GM18505 (cell line): Measurements from ENCODE around the gene HBA2.
"Not testable (repeated sequence)": the region's sequence is repeated elsewhere in the genome, so short reads cannot be mapped to it uniquely, and the experiment has no call there.

Source experiments
- ATAC-seq: cut with Tn5 transposase; IDR thresholded peaks from one replicate; pipeline ENCODE4 v1.9.1; 2021; ENCODE audit not compliant: unreplicated experiment
- POLR2A ChIP-seq: IDR thresholded peaks from 4 replicates; pipeline ENCODE4 v1.6.1; 2011; ENCODE audit warnings: borderline replicate concordance; ENCODE audit not compliant: insufficient read depth, insufficient read length; ENCODE audit errors: extremely low read depth

The HBA2 gene

DNA sequence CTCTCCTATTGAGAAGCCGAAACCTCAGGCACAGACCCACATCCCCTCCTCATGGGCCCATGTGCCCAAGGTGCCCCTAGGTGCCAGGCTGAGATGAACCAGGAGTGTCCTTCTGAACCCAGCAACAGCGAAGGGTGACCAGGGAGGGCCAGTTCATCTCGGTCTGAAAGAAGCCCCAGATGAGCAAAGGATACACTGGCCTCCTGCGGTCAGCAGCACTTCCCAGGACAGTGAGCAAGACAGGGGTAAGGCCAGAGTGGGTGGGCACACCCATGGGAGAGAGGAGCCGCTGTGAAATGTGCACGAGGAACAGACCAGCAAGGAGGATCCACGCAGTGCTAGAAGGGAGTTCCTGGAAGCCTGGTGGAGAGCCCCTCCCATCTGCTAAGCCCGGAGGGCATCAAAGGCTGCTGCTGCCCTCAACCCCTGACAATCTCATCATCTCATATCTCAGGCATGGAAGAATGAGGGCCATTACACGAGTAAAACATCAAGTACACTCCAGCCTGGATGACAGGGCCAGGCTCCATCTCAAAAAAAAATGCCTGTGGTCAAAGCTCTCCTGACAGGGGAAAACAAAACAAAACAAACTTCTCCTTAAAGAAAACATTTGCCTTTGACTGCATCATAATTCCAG lies 23.5 kb upstream of the HBA2 start:
- no peak for ATAC-seq
- no peak for TF ChIP-seq POLR2A

- TF ChIP-seq POLR2A = no peak
- ATAC-seq = no peak
Measured at GRCh38 chr16:152141-153128, 20.2 kb upstream of the HBA2 start, which contains the start of gene HBZ. HBZ (plus strand) TSS chr16:152644; CDS start chr16:152910, 266 bp downstream.

DNA sequence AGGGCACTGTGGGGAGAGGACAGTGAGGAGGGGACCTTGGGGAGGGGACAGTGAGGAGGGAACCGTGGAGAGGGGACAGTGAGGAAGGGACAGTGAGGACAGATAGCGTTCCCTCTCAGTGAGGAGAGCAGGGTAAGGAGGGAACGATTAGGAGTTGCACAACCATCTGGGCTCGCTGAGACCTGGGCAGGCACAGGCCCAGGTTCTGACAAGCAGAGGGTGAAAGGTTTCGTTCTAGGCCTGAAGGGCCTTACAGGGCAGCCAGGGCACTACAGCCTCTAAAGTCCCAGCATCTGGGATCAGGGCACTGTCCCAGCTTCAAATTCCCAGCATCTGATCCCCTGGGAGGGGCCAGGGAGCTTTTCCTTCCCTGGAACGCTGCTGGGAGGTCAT lies 19.6 kb upstream of the HBA2 start:
- ATAC-seq = not testable (repeated sequence)

GRCh38 chr16:153550-154216 lies 19.0 kb upstream of the HBA2 start:
- ATAC-seq = not testable (repeated sequence)

GRCh38 chr16:154217-155030 lies 18.3 kb upstream of the HBA2 start:
- no peak for TF ChIP-seq POLR2A
- ATAC-seq = no peak

DNA sequence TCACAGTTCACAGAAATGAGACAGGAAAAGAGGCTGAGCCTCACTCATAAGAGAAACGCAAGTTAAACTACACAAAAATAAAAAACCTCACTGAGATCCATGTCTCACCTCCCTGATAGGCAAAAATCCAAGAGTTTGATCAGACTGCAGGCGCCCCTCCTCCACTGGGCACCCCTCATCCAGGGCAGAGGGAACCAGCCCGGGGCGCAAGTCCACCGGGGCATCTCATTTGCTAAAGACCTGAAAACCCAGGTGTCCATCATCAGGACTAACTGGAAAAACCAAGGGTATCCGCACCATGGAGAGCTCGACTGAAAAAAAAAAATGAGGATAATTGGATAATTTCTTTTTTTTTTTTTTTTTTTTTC lies 17.7 kb upstream of the HBA2 start:
- no peak for ATAC-seq

DNA sequence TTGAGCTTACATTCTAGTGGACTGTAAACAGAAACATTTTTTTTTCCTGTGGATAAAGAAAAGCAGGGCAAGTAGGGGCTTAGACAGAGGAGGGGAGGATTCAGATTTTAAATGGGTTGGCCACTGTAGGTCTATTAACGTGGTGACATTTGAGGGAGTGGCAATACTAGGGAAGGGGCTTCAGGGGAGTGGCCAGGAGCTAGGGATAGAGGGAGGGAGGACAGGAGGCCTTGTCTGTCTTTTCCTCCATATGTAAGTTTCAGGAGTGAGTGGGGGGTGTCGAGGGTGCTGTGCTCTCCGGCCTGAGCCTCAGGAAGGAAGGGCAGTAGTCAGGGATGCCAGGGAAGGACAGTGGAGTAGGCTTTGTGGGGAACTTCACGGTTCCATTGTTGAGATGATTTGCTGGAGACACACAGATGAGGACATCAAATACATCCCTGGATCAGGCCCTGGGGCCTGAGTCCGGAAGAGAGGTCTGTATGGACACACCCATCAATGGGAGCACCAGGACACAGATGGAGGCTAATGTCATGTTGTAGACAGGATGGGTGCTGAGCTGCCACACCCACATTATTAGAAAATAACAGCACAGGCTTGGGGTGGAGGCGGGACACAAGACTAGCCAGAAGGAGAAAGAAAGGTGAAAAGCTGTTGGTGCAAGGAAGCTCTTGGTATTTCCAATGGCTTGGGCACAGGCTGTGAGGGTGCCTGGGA lies 13.4 kb upstream of the HBA2 start:
- TF ChIP-seq POLR2A = no peak
- no peak for ATAC-seq

More for the DNA sequence above, 17.7 kb upstream of the HBA2 start:
- TF ChIP-seq POLR2A = no peak

- not testable (repeated sequence) for ATAC-seq
Measured at GRCh38 chr16:160242-160641, 12.4 kb upstream of the HBA2 start.

- TF ChIP-seq POLR2A = no peak
- no peak for ATAC-seq
Measured at GRCh38 chr16:160691-161190, 11.9 kb upstream of the HBA2 start.

DNA sequence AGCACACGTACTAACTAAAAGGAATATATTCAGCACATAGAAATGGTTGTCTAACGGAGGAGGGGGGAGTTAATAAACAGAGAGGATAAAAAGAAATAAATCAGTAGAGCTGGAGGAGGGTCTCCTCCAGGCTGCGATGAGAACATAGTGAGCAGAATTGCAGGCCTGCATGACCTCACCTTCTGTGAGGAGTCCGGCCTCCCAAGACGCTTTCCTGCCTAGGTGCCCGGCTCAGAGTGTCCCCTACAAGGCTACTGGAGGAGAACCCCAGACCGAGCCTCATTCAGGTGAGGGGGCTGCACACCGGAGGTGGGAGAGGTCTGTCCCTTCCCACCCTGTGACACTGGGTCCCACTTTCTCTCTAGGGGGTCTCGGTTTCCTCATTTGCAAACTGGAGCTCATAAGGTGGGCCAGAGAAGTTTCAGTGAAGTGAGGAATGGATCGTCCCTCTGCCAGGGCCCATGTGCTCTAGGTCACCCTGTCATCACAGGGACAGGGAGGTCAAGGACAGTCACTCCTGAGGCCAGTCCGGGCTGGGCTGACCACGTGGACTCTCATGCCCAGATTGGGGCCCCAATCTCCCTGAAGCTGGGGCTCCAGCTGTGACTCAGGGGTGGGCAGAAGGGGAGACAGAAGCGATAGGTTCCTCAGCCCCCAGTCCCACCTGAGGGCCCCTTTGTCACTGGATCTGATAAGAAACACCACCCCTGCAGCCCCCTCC lies 10.2 kb upstream of the HBA2 start:
- no peak for TF ChIP-seq POLR2A
- no peak for ATAC-seq

DNA sequence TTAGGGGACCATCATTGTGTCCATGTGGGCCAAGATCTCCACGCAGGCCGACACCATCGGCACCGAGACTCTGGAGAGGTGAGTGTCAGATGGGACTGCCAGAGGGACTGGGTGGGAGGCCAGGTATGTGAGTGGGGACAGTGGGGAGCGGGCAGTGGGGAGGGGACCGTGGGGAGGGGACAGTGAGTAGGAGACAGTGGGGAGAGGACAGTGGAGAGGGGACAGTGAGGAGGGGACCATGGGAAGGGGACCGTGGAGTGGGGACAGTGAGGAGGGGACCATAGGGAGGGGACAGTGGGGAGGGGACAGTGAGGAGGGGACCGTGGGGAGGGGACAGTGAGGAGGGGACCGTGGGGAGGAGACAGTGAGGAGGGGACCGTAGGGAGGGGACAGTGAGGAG lies 9.5 kb upstream of the HBA2 start:
- ATAC-seq = not testable (repeated sequence)

DNA sequence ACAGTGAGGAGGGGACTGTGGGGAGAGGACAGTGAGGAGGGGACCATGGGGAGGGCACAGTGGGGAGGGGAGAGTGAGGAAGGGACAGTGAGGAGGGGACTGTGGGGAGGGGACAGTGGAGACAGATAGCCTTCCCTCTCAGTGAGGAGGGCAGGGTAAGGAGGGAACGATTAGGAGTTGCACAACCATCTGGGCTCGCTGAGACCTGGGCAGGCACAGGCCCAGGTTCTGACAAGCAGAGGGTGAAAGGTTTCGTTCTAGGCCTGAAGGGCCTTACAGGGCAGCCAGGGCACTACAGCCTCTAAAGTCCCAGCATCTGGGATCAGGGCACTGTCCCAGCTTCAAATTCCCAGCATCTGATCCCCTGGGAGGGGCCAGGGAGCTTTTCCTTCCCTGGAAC lies 9.0 kb upstream of the HBA2 start:
- not testable (repeated sequence) for ATAC-seq

- ATAC-seq = not testable (repeated sequence)
Measured at GRCh38 chr16:164134-164823, 8.4 kb upstream of the HBA2 start.
